ENCODE measurements around the gene STARD8. TPM values are rescaled to one million over a fixed set of nuclear protein-coding genes. Genes with fewer than 3 reads are reported as not detected.

The STARD8 gene
- total RNA-seq, 1 donor from 2014 or later, result 0.11 TPM

- H3K27ac Mint-ChIP-seq, result no peak overlapping the region
- peaks cover 5% of the 10 kb centered on the region for H3K27me3 Mint-ChIP-seq
- DNase-seq, result no peak
- no peak for ATAC-seq (ENCODE audit: low read depth)
- CTCF ChIA-PET, result no interaction called here
- peaks cover 4% of the 10 kb centered on the region for H3K4me1 Mint-ChIP-seq
- no peaks in the 10 kb centered on the region for H3K36me3 Mint-ChIP-seq (ENCODE audit: low read depth)
- H3K9me3 Mint-ChIP-seq, result no peaks in the 10 kb centered on the region
- intact Hi-C loops (cut with micrococcal nuclease), result no loop called here
- TF ChIP-seq CTCF (IDR thresholded peaks at IDR 0.05), result no peak
- H3K4me3 Mint-ChIP-seq, result no peak overlapping the region
- POLR2A ChIA-PET, result no interaction called here
These were observed 49.0 kb downstream of the STARD8 start for GRCh38 chrX:68696267-68696990.

GRCh38 chrX:68697036-68697435, 49.6 kb downstream of the STARD8 start:
- TF ChIP-seq CTCF (IDR thresholded peaks at IDR 0.05), result no peak
- H3K4me1 Mint-ChIP-seq, result peaks cover 4% of the 10 kb centered on the region
- H3K27me3 Mint-ChIP-seq, result peaks cover 5% of the 10 kb centered on the region
- H3K9me3 Mint-ChIP-seq, result no peaks in the 10 kb centered on the region
- intact Hi-C loops (cut with micrococcal nuclease), result no loop called here
- H3K36me3 Mint-ChIP-seq (ENCODE audit: low read depth), result no peaks in the 10 kb centered on the region
- ChIA-PET POLR2A (no interaction called here), CTCF (no interaction called here)
- ATAC-seq (ENCODE audit: low read depth) (no peak), DNase-seq (no peak)
- no peak overlapping the region for H3K27ac Mint-ChIP-seq
- no peak overlapping the region for H3K4me3 Mint-ChIP-seq

- TF ChIP-seq CTCF (IDR thresholded peaks at IDR 0.05), result no peak
- Mint-ChIP-seq H3K36me3 (ENCODE audit: low read depth) (no peaks in the 10 kb centered on the region), H3K4me1 (peaks cover 4% of the 10 kb centered on the region), H3K27ac (no peak overlapping the region), H3K27me3 (peaks cover 5% of the 10 kb centered on the region), H3K9me3 (no peaks in the 10 kb centered on the region), H3K4me3 (no peak overlapping the region)
- intact Hi-C loops (cut with micrococcal nuclease), result no loop called here
- DNase-seq, result no peak
- POLR2A ChIA-PET, result no interaction called here
- no peak for ATAC-seq (ENCODE audit: low read depth)
- CTCF ChIA-PET, result no interaction called here
These were observed 50.1 kb downstream of the STARD8 start for GRCh38 chrX:68697465-68698125.

GRCh38 chrX:68698942-68699341, 51.5 kb downstream of the STARD8 start:
- Mint-ChIP-seq H3K36me3 (ENCODE audit: low read depth) (no peaks in the 10 kb centered on the region), H3K9me3 (no peaks in the 10 kb centered on the region), H3K4me1 (peaks cover 4% of the 10 kb centered on the region), H3K4me3 (no peak overlapping the region), H3K27ac (no peak overlapping the region), H3K27me3 (peaks cover 5% of the 10 kb centered on the region)
- ATAC-seq (ENCODE audit: low read depth) (no peak), DNase-seq (no peak)
- intact Hi-C loops (cut with micrococcal nuclease), result no loop called here
- POLR2A ChIA-PET, result no interaction called here
- no peak for TF ChIP-seq CTCF (IDR thresholded peaks at IDR 0.05)
- CTCF ChIA-PET, result no interaction called here

- Mint-ChIP-seq H3K27ac (no peak overlapping the region), H3K4me3 (no peak overlapping the region), H3K36me3 (ENCODE audit: low read depth) (no peaks in the 10 kb centered on the region), H3K4me1 (no peaks in the 10 kb centered on the region), H3K9me3 (no peaks in the 10 kb centered on the region), H3K27me3 (peaks cover under 1% of the 10 kb centered on the region)
- DNase-seq (no peak), ATAC-seq (ENCODE audit: low read depth) (no peak)
- ChIA-PET POLR2A (no interaction called here), CTCF (no interaction called here)
- TF ChIP-seq CTCF (IDR thresholded peaks at IDR 0.05), result no peak
- intact Hi-C loops (cut with micrococcal nuclease), result no loop called here
These were observed 52.7 kb downstream of the STARD8 start for GRCh38 chrX:68699960-68700746.

All from activated B cell treated with CpG ODN at 0.5 μM for 24 hours (primary cell).